Measurements from ENCODE around the gene NAT16.

DNA sequence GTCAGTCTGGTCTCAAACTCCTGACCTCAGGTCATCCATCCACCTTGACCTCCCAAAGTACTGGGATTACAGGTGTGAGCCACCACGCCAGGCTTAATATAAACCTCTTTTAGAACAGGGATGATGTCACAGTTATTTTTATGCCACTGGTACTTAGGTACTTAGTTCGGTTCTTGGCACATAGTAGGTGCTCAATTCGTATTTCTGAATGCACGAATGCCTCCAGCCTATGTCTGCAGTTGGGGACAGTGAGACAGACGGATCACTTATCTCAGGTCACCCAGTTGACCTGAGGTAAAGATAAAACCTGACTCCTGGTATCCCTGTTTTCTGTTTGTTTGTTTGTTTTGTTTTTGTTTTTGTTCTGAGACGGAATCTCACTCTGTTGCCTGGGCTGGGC, 6.1 kb upstream of the NAT16 start:
- TF ChIP-seq, protein P1, sequence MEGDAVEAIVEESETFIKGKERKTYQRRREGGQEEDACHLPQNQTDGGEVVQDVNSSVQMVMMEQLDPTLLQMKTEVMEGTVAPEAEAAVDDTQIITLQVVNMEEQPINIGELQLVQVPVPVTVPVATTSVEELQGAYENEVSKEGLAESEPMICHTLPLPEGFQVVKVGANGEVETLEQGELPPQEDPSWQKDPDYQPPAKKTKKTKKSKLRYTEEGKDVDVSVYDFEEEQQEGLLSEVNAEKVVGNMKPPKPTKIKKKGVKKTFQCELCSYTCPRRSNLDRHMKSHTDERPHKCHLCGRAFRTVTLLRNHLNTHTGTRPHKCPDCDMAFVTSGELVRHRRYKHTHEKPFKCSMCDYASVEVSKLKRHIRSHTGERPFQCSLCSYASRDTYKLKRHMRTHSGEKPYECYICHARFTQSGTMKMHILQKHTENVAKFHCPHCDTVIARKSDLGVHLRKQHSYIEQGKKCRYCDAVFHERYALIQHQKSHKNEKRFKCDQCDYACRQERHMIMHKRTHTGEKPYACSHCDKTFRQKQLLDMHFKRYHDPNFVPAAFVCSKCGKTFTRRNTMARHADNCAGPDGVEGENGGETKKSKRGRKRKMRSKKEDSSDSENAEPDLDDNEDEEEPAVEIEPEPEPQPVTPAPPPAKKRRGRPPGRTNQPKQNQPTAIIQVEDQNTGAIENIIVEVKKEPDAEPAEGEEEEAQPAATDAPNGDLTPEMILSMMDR (IDR thresholded peaks at IDR 0.05), result no peak
- TF ChIP-seq POLR2A (IDR thresholded peaks at IDR 0.05) (no peak), POLR2AphosphoS5 (IDR thresholded peaks at IDR 0.05) (no peak)
